Stimulated activated CD4-positive, alpha-beta T cell treated with anti-CD3 and anti-CD28 coated beads, Interleukin-4, amount 100 ng/mL, for 24 hours (primary cell): ENCODE results near the gene MYCL.
"Not testable (repeated sequence)": the region's sequence is repeated elsewhere in the genome, so short reads cannot be mapped to it uniquely, and the experiment has no call there.

Source experiments
- DNase-seq: peaks from one replicate; pipeline ENCODE4 v3.0.0-alpha.2; 2020

Gene MYCL

GRCh38 chr1:39890273-39890672 lies 11.4 kb downstream of the MYCL start:
- DNase-seq, result no peak

GRCh38 chr1:39886757-39887231 lies 14.9 kb downstream of the MYCL start:
- no peak for DNase-seq

GRCh38 chr1:39885516-39885915 lies 16.2 kb downstream of the MYCL start:
- DNase-seq, result no peak

- no peak for DNase-seq
Observed at GRCh38 chr1:39882152-39882551, 19.6 kb downstream of the MYCL start.

- DNase-seq, result no peak
Observed at GRCh38 chr1:39877980-39878956, 23.4 kb downstream of the MYCL start.

- DNase-seq, result no peak
Observed at GRCh38 chr1:39877231-39877778, 24.4 kb downstream of the MYCL start.

- DNase-seq, result no peak
Observed at GRCh38 chr1:39876144-39876543, 25.6 kb downstream of the MYCL start.

- no peak for DNase-seq
Observed at GRCh38 chr1:39872698-39873097, 29.0 kb downstream of the MYCL start.

- no peak for DNase-seq
Observed at GRCh38 chr1:39871796-39872195, 29.9 kb downstream of the MYCL start.

GRCh38 chr1:39871043-39871442 lies 30.7 kb downstream of the MYCL start:
- DNase-seq, result not testable (repeated sequence)

GRCh38 chr1:39869538-39870112 lies 32.1 kb downstream of the MYCL start:
- not testable (repeated sequence) for DNase-seq

GRCh38 chr1:39866767-39867166 lies 35.0 kb downstream of the MYCL start:
- DNase-seq, result no peak

GRCh38 chr1:39865762-39866161 lies 36.0 kb downstream of the MYCL start:
- DNase-seq, result no peak

- no peak for DNase-seq
Observed at GRCh38 chr1:39863177-39863576, 38.5 kb downstream of the MYCL start.

GRCh38 chr1:39861003-39861402 lies 40.7 kb downstream of the MYCL start:
- DNase-seq, result no peak

- no peak for DNase-seq
Observed at GRCh38 chr1:39859859-39860812, 41.6 kb downstream of the MYCL start.

- DNase-seq, result no peak
Observed at GRCh38 chr1:39858315-39858714, 43.4 kb downstream of the MYCL start.

- no peak for DNase-seq
Observed at GRCh38 chr1:39857126-39857878, 44.4 kb downstream of the MYCL start.

- DNase-seq, result no peak
Observed at GRCh38 chr1:39854738-39855137, 47.0 kb downstream of the MYCL start.

GRCh38 chr1:39854314-39854713 lies 47.4 kb downstream of the MYCL start:
- no peak for DNase-seq

GRCh38 chr1:39852876-39853275 lies 48.8 kb downstream of the MYCL start:
- no peak for DNase-seq
